HG03469 (cell line): Measurements from ENCODE around the gene ACAA1.
"Not testable (repeated sequence)": the region's sequence is repeated elsewhere in the genome, so short reads cannot be mapped to it uniquely, and the experiment has no call there.

Experiments used
- ATAC-seq: cut with Tn5 transposase; IDR thresholded peaks from one replicate; pipeline ENCODE4 v1.9.1; 2021; ENCODE audit warnings: mild to moderate bottlenecking, moderate library complexity, moderate number of reproducible peaks; ENCODE audit not compliant: unreplicated experiment

Gene ACAA1

GRCh38 chr3:38107911-38108648 lies 28.8 kb downstream of the ACAA1 start:
- ATAC-seq: no peak

- ATAC-seq: no peak
Observed at GRCh38 chr3:38105525-38105924, 31.4 kb downstream of the ACAA1 start.

- no peak for ATAC-seq
Observed at GRCh38 chr3:38102444-38102814, 34.5 kb downstream of the ACAA1 start.

- ATAC-seq: no peak
Observed at GRCh38 chr3:38101811-38102443, 35.0 kb downstream of the ACAA1 start.

GRCh38 chr3:38100498-38100897 lies 36.4 kb downstream of the ACAA1 start:
- no peak for ATAC-seq

- no peak for ATAC-seq
Observed at GRCh38 chr3:38099518-38099917, 37.4 kb downstream of the ACAA1 start.

GRCh38 chr3:38098376-38098723 lies 38.6 kb downstream of the ACAA1 start:
- no peak for ATAC-seq

- ATAC-seq: no peak
Observed at GRCh38 chr3:38097446-38098375, 39.2 kb downstream of the ACAA1 start.

GRCh38 chr3:38095669-38096483 lies 41.1 kb downstream of the ACAA1 start:
- no peak for ATAC-seq

- no peak for ATAC-seq
Observed at GRCh38 chr3:38094999-38095398, 41.9 kb downstream of the ACAA1 start.

- no peak for ATAC-seq
Observed at GRCh38 chr3:38090453-38090852, 46.5 kb downstream of the ACAA1 start.

- ATAC-seq: no peak
Observed at GRCh38 chr3:38089163-38089562, 47.8 kb downstream of the ACAA1 start.

GRCh38 chr3:38088126-38089078 lies 48.5 kb downstream of the ACAA1 start:
- no peak for ATAC-seq

GRCh38 chr3:38087278-38087677 lies 49.6 kb downstream of the ACAA1 start:
- not testable (repeated sequence) for ATAC-seq

- no peak for ATAC-seq
Observed at GRCh38 chr3:38086496-38086895, 50.4 kb downstream of the ACAA1 start.

- no peak for ATAC-seq
Observed at GRCh38 chr3:38085943-38086324, 51.0 kb downstream of the ACAA1 start.

- ATAC-seq: no peak
Observed at GRCh38 chr3:38085311-38085942, 51.5 kb downstream of the ACAA1 start.

- no peak for ATAC-seq
Observed at GRCh38 chr3:38084334-38085310, 52.3 kb downstream of the ACAA1 start.
